Colonic mucosa (tissue), 4 donors: ENCODE results near the gene INAFM1. TPM values are rescaled to one million over a fixed set of nuclear protein-coding genes. Genes with fewer than 3 reads are reported as not detected.
A peak's percentile ranks its signal among the peaks of the same experiment; 100 is the strongest.

Experiments
- DNase-seq: peaks from one replicate; pipeline ENCODE4 v3.0.0-alpha.2; 2020
- H3K27ac ChIP-seq: fragments of 200-600 bp; one replicate; pipeline ENCODE4 v1.8.0; 2021
- H3K27me3 ChIP-seq: fragments of 200-600 bp; one replicate; pipeline ENCODE4 v1.8.0; 2021
- H3K36me3 ChIP-seq: fragments of 200-600 bp; one replicate; pipeline ENCODE4 v1.8.0; 2021
- H3K4me1 ChIP-seq: fragments of 200-600 bp; one replicate; pipeline ENCODE4 v1.8.0; 2021; ENCODE audit warnings: mild to moderate bottlenecking
- H3K4me3 ChIP-seq: fragments of 200-600 bp; one replicate; pipeline ENCODE4 v1.8.0; 2021
- H3K9ac ChIP-seq, 2 donors: one replicate each; pipeline ENCODE4 v1.7.0; 2013; ENCODE audit warnings: control low read depth in 2 of 2, low read depth in 2 of 2, low read length in 2 of 2
- H3K9me3 ChIP-seq: fragments of 200-600 bp; one replicate; pipeline ENCODE4 v1.8.0; 2021
- intact Hi-C: fragments of 100-400 bp; cut with DNase I; formaldehyde crosslinking; loops from one replicate; pipeline ENCODE4 v1.14.1; 2022
- total RNA-seq, 2 donors: library from RNA; stranded (reverse); fragmentation: NEBNext Ultra II Directional in 1 of 2; extraction: Animal tissue kit (Norgen Biotek cat#: 25700) in 1 of 2; gene quantifications; one replicate each; pipeline ENCODE4 v1.2.1, GENCODE V29; 2021
- TF ChIP-seq, protein P1 (sequence below): fragments of 200-600 bp; IDR thresholded peaks from one replicate; pipeline ENCODE4 v1.8.0; 2022; ENCODE audit warnings: antibody characterized with exemption, mild to moderate bottlenecking
- donor health status: healthy.
- donor health status: DM: no; HTN: no; CAD: no.
- donor health status: DM: no; HTN: no; CAD: no.

The INAFM1 gene
- total RNA-seq, 2 donors from 2014 or later, result 12.8 to 19.6 TPM

GRCh38 chr19:47240556-47240955, 34.1 kb upstream of the INAFM1 start:
- TF ChIP-seq, protein P1, sequence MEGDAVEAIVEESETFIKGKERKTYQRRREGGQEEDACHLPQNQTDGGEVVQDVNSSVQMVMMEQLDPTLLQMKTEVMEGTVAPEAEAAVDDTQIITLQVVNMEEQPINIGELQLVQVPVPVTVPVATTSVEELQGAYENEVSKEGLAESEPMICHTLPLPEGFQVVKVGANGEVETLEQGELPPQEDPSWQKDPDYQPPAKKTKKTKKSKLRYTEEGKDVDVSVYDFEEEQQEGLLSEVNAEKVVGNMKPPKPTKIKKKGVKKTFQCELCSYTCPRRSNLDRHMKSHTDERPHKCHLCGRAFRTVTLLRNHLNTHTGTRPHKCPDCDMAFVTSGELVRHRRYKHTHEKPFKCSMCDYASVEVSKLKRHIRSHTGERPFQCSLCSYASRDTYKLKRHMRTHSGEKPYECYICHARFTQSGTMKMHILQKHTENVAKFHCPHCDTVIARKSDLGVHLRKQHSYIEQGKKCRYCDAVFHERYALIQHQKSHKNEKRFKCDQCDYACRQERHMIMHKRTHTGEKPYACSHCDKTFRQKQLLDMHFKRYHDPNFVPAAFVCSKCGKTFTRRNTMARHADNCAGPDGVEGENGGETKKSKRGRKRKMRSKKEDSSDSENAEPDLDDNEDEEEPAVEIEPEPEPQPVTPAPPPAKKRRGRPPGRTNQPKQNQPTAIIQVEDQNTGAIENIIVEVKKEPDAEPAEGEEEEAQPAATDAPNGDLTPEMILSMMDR, result no peak
- no peak for DNase-seq
- Histone ChIP-seq H3K9me3 (no peaks in the 10 kb centered on the region), H3K27me3 (peaks cover 19% of the 10 kb centered on the region), H3K9ac (peak overlapping the region in 1 of 2 donors; percentile 38), H3K36me3 (no peaks in the 10 kb centered on the region), H3K4me3 (no peak overlapping the region), H3K4me1 (peaks cover 5% of the 10 kb centered on the region), H3K27ac (no peak overlapping the region)
- intact Hi-C loops, result loop anchor here (5.0 kb wide), 1 partner anchor 93 kb away; no protein-coding TSS in a partner anchor

- no peak overlapping the region for H3K27ac ChIP-seq
Measured at GRCh38 chr19:47240996-47241918, 33.4 kb upstream of the INAFM1 start.

GRCh38 chr19:47241919-47242577, 32.6 kb upstream of the INAFM1 start:
- Histone ChIP-seq H3K4me3 (no peak overlapping the region), H3K9ac (no peak overlapping the region), H3K4me1 (peaks cover 5% of the 10 kb centered on the region), H3K27ac (no peak overlapping the region), H3K9me3 (no peaks in the 10 kb centered on the region), H3K36me3 (no peaks in the 10 kb centered on the region), H3K27me3 (peaks cover 19% of the 10 kb centered on the region)
- DNase-seq, result no peak
- TF ChIP-seq, protein P1, result no peak
- intact Hi-C loops, result loop anchor here (5.0 kb wide), 1 partner anchor 95 kb away; no protein-coding TSS in a partner anchor

More at GRCh38 chr19:47240996-47241918, 33.4 kb upstream of the INAFM1 start:
- Histone ChIP-seq H3K4me3 (no peak overlapping the region), H3K9ac (peak overlapping the region in 1 of 2 donors; percentile 38), H3K27me3 (peaks cover 19% of the 10 kb centered on the region), H3K9me3 (no peaks in the 10 kb centered on the region), H3K36me3 (no peaks in the 10 kb centered on the region), H3K4me1 (peaks cover 5% of the 10 kb centered on the region)
- intact Hi-C loops, result loop anchor here (5.0 kb wide), 1 partner anchor 94 kb away; no protein-coding TSS in a partner anchor
- peak; percentile 83 for DNase-seq
- TF ChIP-seq, protein P1, result no peak

DNA sequence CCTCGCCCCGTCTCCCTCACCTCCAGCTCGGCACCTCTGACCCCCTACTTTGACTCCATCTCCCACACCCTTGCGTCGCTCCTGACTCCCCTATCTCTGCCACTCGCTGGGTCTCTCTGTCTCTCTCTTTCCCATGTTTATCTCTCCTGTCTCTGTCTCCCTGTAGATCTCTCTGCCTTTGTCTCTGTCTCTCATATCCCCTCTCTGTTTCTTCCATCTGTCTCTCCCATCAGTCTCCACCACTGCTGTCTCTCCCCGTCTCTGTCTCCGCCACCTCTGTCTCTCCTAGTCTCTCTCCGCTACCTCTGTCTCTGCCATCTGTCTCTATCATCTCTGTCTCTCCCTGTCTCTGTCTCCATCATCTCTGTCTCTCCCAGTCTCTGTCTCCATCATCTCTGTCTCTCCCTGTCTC, 31.3 kb upstream of the INAFM1 start:
- Histone ChIP-seq H3K9me3 (no peaks in the 10 kb centered on the region), H3K27ac (no peak overlapping the region), H3K4me1 (peaks cover 5% of the 10 kb centered on the region), H3K27me3 (peaks cover 19% of the 10 kb centered on the region), H3K9ac (peak overlapping the region in 1 of 2 donors; percentile 78), H3K4me3 (peak overlapping the region; percentile 5), H3K36me3 (no peaks in the 10 kb centered on the region)
- no peak for DNase-seq
- intact Hi-C loops, result loop anchor here (5.0 kb wide), 1 partner anchor 96 kb away; no protein-coding TSS in a partner anchor
- TF ChIP-seq, protein P1, result no peak
